HEK293 (cell line): Measurements from ENCODE around the gene BRI3.

ENCODE experiments used
- GLI2 ChIP-seq: fragments of 450-650 bp; formaldehyde crosslinking; IDR thresholded peaks from 2 replicates; pipeline ENCODE4; 2017; ENCODE audit warnings: missing biosample characterization, missing genetic modification characterization, low read depth, borderline replicate concordance
- GLIS2 ChIP-seq: fragments of 450-650 bp; formaldehyde crosslinking; IDR thresholded peaks from 2 replicates; pipeline ENCODE4 v1.5.1; 2016; ENCODE audit warnings: missing biosample characterization, missing genetic modification characterization
- HOXA7 ChIP-seq: sonication (generic); formaldehyde crosslinking; IDR thresholded peaks from 2 replicates; pipeline ENCODE4 v1.8.1; 2022; ENCODE audit warnings: missing genetic modification reagents, borderline replicate concordance
- HOXD13 ChIP-seq: sonication (generic); formaldehyde crosslinking; IDR thresholded peaks from 2 replicates; pipeline ENCODE4 v1.8.0; 2022; ENCODE audit warnings: missing genetic modification reagents, borderline replicate concordance
- MEIS1 ChIP-seq: sonication (generic); formaldehyde crosslinking; IDR thresholded peaks from 2 replicates; pipeline ENCODE4 v1.8.1; 2022; ENCODE audit warnings: missing genetic modification reagents, mild to moderate bottlenecking, borderline replicate concordance
- MZF1 ChIP-seq: fragments of 450-650 bp; formaldehyde crosslinking; IDR thresholded peaks from 2 replicates; pipeline ENCODE4 v1.5.1; 2017; ENCODE audit warnings: missing biosample characterization, missing genetic modification characterization, borderline replicate concordance
- SP3 ChIP-seq: fragments of 450-650 bp; formaldehyde crosslinking; IDR thresholded peaks from 2 replicates; pipeline ENCODE4 v1.5.1; 2016; ENCODE audit warnings: missing biosample characterization, missing genetic modification characterization
- SP7 ChIP-seq: fragments of 450-650 bp; formaldehyde crosslinking; IDR thresholded peaks from 2 replicates; pipeline ENCODE4 v1.5.1; 2016; ENCODE audit warnings: missing biosample characterization, missing genetic modification characterization
- YY1 ChIP-seq: fragments of 450-650 bp; formaldehyde crosslinking; IDR thresholded peaks from 2 replicates; pipeline ENCODE4 v1.5.1; 2018; ENCODE audit warnings: missing biosample characterization, missing genetic modification characterization
- ZBTB1 ChIP-seq: fragments of 450-650 bp; formaldehyde crosslinking; IDR thresholded peaks from 2 replicates; pipeline ENCODE4 v1.5.1; 2016; ENCODE audit warnings: missing biosample characterization, missing genetic modification characterization
- ZNF121 ChIP-seq: fragments of 450-650 bp; formaldehyde crosslinking; IDR thresholded peaks from 2 replicates; pipeline ENCODE4 v1.5.1; 2016; ENCODE audit warnings: missing biosample characterization, missing genetic modification characterization
- ZNF202 ChIP-seq: fragments of 450-650 bp; formaldehyde crosslinking; IDR thresholded peaks from 2 replicates; pipeline ENCODE4 v1.5.1; 2016; ENCODE audit warnings: missing biosample characterization, missing genetic modification characterization, borderline replicate concordance
- ZNF221 ChIP-seq: fragments of 450-650 bp; formaldehyde crosslinking; IDR thresholded peaks from 2 replicates; pipeline ENCODE4 v1.5.1; 2017; ENCODE audit warnings: missing biosample characterization, missing genetic modification characterization, borderline replicate concordance
- ZNF366 ChIP-seq: fragments of 450-650 bp; formaldehyde crosslinking; conservative IDR thresholded peaks from 2 replicates; pipeline ENCODE4 v1.5.1; 2016; ENCODE audit warnings: missing biosample characterization, missing genetic modification characterization
- ZNF621 ChIP-seq: fragments of 450-650 bp; formaldehyde crosslinking; IDR thresholded peaks from 2 replicates; pipeline ENCODE4 v1.5.1; 2017; ENCODE audit warnings: missing biosample characterization, missing genetic modification characterization
- ZNF629 ChIP-seq: fragments of 450-650 bp; formaldehyde crosslinking; IDR thresholded peaks from 2 replicates; pipeline ENCODE4 v1.5.1; 2017; ENCODE audit warnings: missing biosample characterization, missing genetic modification characterization
- ZNF658 ChIP-seq: fragments of 450-650 bp; formaldehyde crosslinking; IDR thresholded peaks from 2 replicates; pipeline ENCODE4; 2016; ENCODE audit warnings: missing biosample characterization, missing genetic modification characterization
- ZNF76 ChIP-seq: fragments of 450-650 bp; formaldehyde crosslinking; IDR thresholded peaks from 2 replicates; pipeline ENCODE4; 2016; ENCODE audit warnings: low read depth, missing biosample characterization, missing genetic modification characterization, borderline replicate concordance
- ZNF837 ChIP-seq: fragments of 450-650 bp; formaldehyde crosslinking; IDR thresholded peaks from 2 replicates; pipeline ENCODE4 v1.5.1; 2016; ENCODE audit warnings: missing biosample characterization, missing genetic modification characterization
- ZXDB ChIP-seq: fragments of 450-650 bp; formaldehyde crosslinking; IDR thresholded peaks from 2 replicates; pipeline ENCODE4 v1.5.1; 2016; ENCODE audit warnings: missing biosample characterization, missing genetic modification characterization
- TF ChIP-seq, protein P1 (sequence below): fragments of 450-650 bp; formaldehyde crosslinking; IDR thresholded peaks from 2 replicates; pipeline ENCODE4 v1.5.1; 2016; ENCODE audit warnings: missing biosample characterization, missing genetic modification characterization
- TF ChIP-seq, protein P2 (sequence below): fragments of 450-650 bp; formaldehyde crosslinking; IDR thresholded peaks from 2 replicates; pipeline ENCODE4 v1.5.1; 2016; ENCODE audit warnings: missing biosample characterization, missing genetic modification characterization
- TF ChIP-seq, protein P3 (sequence below): fragments of 450-650 bp; IDR thresholded peaks from 2 replicates; pipeline ENCODE4 v1.5.1; 2018; ENCODE audit warnings: missing biosample characterization, missing genetic modification characterization
- TF ChIP-seq, protein P4 (sequence below): fragments of 450-650 bp; formaldehyde crosslinking; IDR thresholded peaks from 2 replicates; pipeline ENCODE4 v1.5.1; 2016; ENCODE audit warnings: missing biosample characterization, missing genetic modification characterization
- TF ChIP-seq, protein P5 (sequence below): fragments of 450-650 bp; formaldehyde crosslinking; IDR thresholded peaks from 2 replicates; pipeline ENCODE4 v1.5.1; 2017; ENCODE audit warnings: missing biosample characterization, missing genetic modification characterization
- TF ChIP-seq, protein P6 (sequence below): fragments of 450-650 bp; formaldehyde crosslinking; IDR thresholded peaks from 2 replicates; pipeline ENCODE4 v1.5.0; 2017; ENCODE audit warnings: missing biosample characterization, missing genetic modification characterization, borderline replicate concordance

Gene BRI3

DNA sequence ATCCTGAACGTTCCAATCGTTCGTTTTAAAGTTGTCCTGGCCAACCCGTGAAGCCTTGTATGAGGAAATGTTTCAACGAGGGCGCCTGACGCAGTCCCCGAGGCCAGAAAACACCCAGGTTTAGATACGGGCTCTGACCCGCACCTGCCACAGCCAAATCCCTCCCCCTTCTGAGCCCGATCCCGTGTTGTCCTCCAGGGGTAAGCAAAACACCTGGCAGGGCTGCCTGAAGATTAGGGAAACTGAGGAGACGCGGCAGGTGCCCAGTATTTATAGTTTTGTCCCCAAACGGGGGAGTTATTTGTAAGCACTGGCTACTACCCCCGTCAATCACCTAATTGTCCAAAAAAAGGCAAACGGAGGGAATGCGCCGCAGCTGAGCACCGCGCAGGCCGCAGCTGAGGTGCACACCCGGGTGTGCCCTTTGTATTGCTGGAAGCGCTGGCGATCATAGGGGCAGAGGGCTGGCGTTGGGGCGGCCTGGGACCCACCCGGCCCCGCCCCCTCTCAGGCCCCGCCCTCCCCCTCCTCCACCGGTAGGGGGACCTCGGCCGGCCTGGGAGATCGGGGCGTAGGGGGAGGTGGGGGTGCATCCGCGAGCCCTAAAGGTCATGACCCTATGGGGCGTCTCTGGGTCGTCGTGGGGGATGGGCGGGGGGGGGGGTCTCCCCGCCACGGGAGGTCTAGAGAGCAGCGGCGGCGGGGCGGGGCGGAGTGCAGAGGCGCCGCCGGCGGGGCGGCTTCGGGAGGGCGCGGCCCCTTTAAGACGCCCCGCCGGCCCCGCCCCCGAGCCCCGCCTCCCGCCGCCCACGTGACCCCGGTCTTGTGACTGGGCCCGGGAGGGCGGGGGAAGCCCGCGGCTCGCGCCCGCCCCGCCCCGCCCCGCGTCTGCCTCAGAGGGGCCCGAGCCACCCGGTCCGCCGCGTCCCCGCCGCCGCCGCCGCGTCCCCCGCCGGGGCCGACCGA lies at the start of gene BRI3 (continued):
- TF ChIP-seq, protein P1, sequence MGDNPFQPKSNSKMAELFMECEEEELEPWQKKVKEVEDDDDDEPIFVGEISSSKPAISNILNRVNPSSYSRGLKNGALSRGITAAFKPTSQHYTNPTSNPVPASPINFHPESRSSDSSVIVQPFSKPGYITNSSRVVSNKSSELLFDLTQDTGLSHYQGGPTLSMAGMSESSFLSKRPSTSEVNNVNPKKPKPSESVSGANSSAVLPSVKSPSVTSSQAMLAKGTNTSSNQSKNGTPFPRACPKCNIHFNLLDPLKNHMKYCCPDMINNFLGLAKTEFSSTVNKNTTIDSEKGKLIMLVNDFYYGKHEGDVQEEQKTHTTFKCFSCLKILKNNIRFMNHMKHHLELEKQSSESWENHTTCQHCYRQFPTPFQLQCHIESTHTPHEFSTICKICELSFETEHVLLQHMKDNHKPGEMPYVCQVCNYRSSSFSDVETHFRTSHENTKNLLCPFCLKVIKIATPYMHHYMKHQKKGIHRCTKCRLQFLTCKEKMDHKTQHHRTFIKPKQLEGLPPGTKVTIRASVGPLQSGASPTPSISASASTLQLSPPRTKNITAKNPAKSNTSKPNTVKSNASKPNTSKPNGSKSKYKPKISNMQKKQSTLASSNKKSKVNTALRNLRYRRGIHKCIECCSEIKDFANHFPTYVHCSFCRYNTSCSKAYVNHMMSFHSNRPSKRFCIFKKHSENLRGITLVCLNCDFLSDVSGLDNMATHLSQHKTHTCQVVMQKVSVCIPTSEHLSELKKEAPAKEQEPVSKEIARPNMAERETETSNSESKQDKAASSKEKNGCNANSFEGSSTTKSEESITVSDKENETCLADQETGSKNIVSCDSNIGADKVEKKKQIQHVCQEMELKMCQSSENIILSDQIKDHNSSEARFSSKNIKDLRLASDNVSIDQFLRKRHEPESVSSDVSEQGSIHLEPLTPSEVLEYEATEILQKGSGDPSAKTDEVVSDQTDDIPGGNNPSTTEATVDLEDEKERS (tag by site-specific recombination): no peak
- TF ChIP-seq ZBTB1 (no peak), ZNF202 (no peak), GLIS2 (tag by site-specific recombination) (peak; percentile 54), HOXD13 (CRISPR knock-in tag) (no peak), ZNF221 (tag by site-specific recombination) (no peak), ZNF837 (tag by site-specific recombination) (no peak), ZNF621 (tag by site-specific recombination) (no peak), ZNF366 (tag by site-specific recombination) (no peak), YY1 (no peak), SP7 (tag by site-specific recombination) (peak; percentile 43; the same call in 1 of the 2 replicates), HOXA7 (CRISPR knock-in tag) (no peak), ZNF658 (tag by site-specific recombination) (no peak), ZNF121 (tag by site-specific recombination) (no peak), ZNF76 (tag by site-specific recombination) (no peak), ZXDB (tag by site-specific recombination) (0 out of 2 replicates have a peak, but pooled peaks have one; percentile 24), MEIS1 (CRISPR knock-in tag) (no peak), SP3 (peak; percentile 63; the same call in 1 of the 2 replicates), MZF1 (no peak), GLI2 (tag by site-specific recombination) (no peak), ZNF629 (no peak)
- TF ChIP-seq, protein P2, sequence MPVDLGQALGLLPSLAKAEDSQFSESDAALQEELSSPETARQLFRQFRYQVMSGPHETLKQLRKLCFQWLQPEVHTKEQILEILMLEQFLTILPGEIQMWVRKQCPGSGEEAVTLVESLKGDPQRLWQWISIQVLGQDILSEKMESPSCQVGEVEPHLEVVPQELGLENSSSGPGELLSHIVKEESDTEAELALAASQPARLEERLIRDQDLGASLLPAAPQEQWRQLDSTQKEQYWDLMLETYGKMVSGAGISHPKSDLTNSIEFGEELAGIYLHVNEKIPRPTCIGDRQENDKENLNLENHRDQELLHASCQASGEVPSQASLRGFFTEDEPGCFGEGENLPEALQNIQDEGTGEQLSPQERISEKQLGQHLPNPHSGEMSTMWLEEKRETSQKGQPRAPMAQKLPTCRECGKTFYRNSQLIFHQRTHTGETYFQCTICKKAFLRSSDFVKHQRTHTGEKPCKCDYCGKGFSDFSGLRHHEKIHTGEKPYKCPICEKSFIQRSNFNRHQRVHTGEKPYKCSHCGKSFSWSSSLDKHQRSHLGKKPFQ: no peak
- TF ChIP-seq, protein P3, sequence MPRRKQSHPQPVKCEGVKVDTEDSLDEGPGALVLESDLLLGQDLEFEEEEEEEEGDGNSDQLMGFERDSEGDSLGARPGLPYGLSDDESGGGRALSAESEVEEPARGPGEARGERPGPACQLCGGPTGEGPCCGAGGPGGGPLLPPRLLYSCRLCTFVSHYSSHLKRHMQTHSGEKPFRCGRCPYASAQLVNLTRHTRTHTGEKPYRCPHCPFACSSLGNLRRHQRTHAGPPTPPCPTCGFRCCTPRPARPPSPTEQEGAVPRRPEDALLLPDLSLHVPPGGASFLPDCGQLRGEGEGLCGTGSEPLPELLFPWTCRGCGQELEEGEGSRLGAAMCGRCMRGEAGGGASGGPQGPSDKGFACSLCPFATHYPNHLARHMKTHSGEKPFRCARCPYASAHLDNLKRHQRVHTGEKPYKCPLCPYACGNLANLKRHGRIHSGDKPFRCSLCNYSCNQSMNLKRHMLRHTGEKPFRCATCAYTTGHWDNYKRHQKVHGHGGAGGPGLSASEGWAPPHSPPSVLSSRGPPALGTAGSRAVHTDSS (tag by site-specific recombination): no peak
- TF ChIP-seq, protein P4, sequence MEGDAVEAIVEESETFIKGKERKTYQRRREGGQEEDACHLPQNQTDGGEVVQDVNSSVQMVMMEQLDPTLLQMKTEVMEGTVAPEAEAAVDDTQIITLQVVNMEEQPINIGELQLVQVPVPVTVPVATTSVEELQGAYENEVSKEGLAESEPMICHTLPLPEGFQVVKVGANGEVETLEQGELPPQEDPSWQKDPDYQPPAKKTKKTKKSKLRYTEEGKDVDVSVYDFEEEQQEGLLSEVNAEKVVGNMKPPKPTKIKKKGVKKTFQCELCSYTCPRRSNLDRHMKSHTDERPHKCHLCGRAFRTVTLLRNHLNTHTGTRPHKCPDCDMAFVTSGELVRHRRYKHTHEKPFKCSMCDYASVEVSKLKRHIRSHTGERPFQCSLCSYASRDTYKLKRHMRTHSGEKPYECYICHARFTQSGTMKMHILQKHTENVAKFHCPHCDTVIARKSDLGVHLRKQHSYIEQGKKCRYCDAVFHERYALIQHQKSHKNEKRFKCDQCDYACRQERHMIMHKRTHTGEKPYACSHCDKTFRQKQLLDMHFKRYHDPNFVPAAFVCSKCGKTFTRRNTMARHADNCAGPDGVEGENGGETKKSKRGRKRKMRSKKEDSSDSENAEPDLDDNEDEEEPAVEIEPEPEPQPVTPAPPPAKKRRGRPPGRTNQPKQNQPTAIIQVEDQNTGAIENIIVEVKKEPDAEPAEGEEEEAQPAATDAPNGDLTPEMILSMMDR (tag by site-specific recombination): no peak
- TF ChIP-seq, protein P5, sequence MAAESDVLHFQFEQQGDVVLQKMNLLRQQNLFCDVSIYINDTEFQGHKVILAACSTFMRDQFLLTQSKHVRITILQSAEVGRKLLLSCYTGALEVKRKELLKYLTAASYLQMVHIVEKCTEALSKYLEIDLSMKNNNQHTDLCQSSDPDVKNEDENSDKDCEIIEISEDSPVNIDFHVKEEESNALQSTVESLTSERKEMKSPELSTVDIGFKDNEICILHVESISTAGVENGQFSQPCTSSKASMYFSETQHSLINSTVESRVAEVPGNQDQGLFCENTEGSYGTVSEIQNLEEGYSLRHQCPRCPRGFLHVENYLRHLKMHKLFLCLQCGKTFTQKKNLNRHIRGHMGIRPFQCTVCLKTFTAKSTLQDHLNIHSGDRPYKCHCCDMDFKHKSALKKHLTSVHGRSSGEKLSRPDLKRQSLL (tag by site-specific recombination): no peak
- TF ChIP-seq, protein P6, sequence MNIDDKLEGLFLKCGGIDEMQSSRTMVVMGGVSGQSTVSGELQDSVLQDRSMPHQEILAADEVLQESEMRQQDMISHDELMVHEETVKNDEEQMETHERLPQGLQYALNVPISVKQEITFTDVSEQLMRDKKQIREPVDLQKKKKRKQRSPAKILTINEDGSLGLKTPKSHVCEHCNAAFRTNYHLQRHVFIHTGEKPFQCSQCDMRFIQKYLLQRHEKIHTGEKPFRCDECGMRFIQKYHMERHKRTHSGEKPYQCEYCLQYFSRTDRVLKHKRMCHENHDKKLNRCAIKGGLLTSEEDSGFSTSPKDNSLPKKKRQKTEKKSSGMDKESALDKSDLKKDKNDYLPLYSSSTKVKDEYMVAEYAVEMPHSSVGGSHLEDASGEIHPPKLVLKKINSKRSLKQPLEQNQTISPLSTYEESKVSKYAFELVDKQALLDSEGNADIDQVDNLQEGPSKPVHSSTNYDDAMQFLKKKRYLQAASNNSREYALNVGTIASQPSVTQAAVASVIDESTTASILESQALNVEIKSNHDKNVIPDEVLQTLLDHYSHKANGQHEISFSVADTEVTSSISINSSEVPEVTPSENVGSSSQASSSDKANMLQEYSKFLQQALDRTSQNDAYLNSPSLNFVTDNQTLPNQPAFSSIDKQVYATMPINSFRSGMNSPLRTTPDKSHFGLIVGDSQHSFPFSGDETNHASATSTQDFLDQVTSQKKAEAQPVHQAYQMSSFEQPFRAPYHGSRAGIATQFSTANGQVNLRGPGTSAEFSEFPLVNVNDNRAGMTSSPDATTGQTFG (tag by site-specific recombination): no peak
